HEK293 (cell line): ENCODE data around the gene LRRC7.

Experiments
- CTCF ChIA-PET: fragments of 350-600 bp; formaldehyde crosslinking; extraction: SDS; loops from one replicate; lab custom pipeline; 2021; ENCODE audit warnings: antibody characterized with exemption; lab: Yijun Ruan, JAX
- POLR2A ChIA-PET: fragments of 300-600 bp; formaldehyde crosslinking; extraction: SDS; loops from one replicate; lab custom pipeline; 2020; ENCODE audit warnings: antibody characterized with exemption, inconsistent platforms; lab: Yijun Ruan, JAX
- H3K27ac ChIP-seq: fragments of 200-500 bp; sonication (Bioruptor generic); 2 replicates; pipeline ENCODE4 v1.5.1; 2014; ENCODE audit warnings: low read depth, low read length, control low read depth, inconsistent platforms; ENCODE audit errors: extremely low read depth
- H3K36me3 ChIP-seq, 2 experiments: fragments of 200-500 bp in 1 of 2; sonication (Bioruptor generic) in 1 of 2; 1 replicate in 1 of 2; 2 replicates in 1 of 2; pipeline ENCODE4 v1.5.1; 2014 to 2017; ENCODE audit warnings: inconsistent platforms in 2 of 2, low read length in 2 of 2; ENCODE audit not compliant: control insufficient read depth in 2 of 2, insufficient read depth in 1 of 2
- H3K4me1 ChIP-seq: fragments of 200-500 bp; sonication (Bioruptor generic); 2 replicates; pipeline ENCODE4 v1.5.1; 2014; ENCODE audit warnings: mild to moderate bottlenecking, low read length, inconsistent platforms; ENCODE audit not compliant: control insufficient read depth, insufficient read depth
- H3K4me3 ChIP-seq: 2 replicates; pipeline ENCODE4 v1.5.1; 2011; ENCODE audit warnings: low read depth, mild to moderate bottlenecking, control low read depth, low read length, moderate library complexity
- H3K9me3 ChIP-seq: fragments of 200-500 bp; sonication (Bioruptor generic); 2 replicates; pipeline ENCODE4 v1.5.1; 2014; ENCODE audit warnings: low read depth, low read length, inconsistent platforms; ENCODE audit not compliant: control insufficient read depth, insufficient read depth
- BCL11B ChIP-seq: fragments of 450-650 bp; formaldehyde crosslinking; IDR thresholded peaks from 2 replicates; pipeline ENCODE4 v1.5.1; 2016; ENCODE audit warnings: low read depth, missing biosample characterization, missing genetic modification characterization
- GLI4 ChIP-seq: fragments of 450-650 bp; formaldehyde crosslinking; IDR thresholded peaks from 2 replicates; pipeline ENCODE4 v1.5.1; 2016; ENCODE audit warnings: missing biosample characterization, missing genetic modification characterization
- GLIS2 ChIP-seq: fragments of 450-650 bp; formaldehyde crosslinking; IDR thresholded peaks from 2 replicates; pipeline ENCODE4 v1.5.1; 2016; ENCODE audit warnings: missing biosample characterization, missing genetic modification characterization
- HOXD13 ChIP-seq: sonication (generic); formaldehyde crosslinking; IDR thresholded peaks from 2 replicates; pipeline ENCODE4 v1.8.0; 2022; ENCODE audit warnings: missing genetic modification reagents, borderline replicate concordance
- KLF1 ChIP-seq: fragments of 450-650 bp; formaldehyde crosslinking; IDR thresholded peaks from 2 replicates; pipeline ENCODE4 v1.5.1; 2016; ENCODE audit warnings: missing biosample characterization, missing genetic modification characterization
- MYNN ChIP-seq: fragments of 450-650 bp; formaldehyde crosslinking; IDR thresholded peaks from 2 replicates; pipeline ENCODE4 v1.5.1; 2016; ENCODE audit warnings: missing biosample characterization, missing genetic modification characterization, borderline replicate concordance
- OVOL3 ChIP-seq: fragments of 450-650 bp; formaldehyde crosslinking; IDR thresholded peaks from 2 replicates; pipeline ENCODE4 v1.5.1; 2016; ENCODE audit warnings: missing biosample characterization, missing genetic modification characterization
- PRDM1 ChIP-seq: fragments of 450-650 bp; formaldehyde crosslinking; IDR thresholded peaks from 2 replicates; pipeline ENCODE4; 2016; ENCODE audit warnings: missing biosample characterization, missing genetic modification characterization
- SALL2 ChIP-seq: fragments of 450-650 bp; formaldehyde crosslinking; IDR thresholded peaks from 2 replicates; pipeline ENCODE4 v1.5.0; 2017; ENCODE audit warnings: missing biosample characterization, mild to moderate bottlenecking, missing genetic modification characterization, borderline replicate concordance
- SCRT2 ChIP-seq: fragments of 450-650 bp; formaldehyde crosslinking; IDR thresholded peaks from 2 replicates; pipeline ENCODE4 v1.5.1; 2016; ENCODE audit warnings: missing biosample characterization, missing genetic modification characterization
- WT1 ChIP-seq: fragments of 450-650 bp; formaldehyde crosslinking; IDR thresholded peaks from 2 replicates; pipeline ENCODE4 v1.5.1; 2016; ENCODE audit warnings: missing biosample characterization, missing genetic modification characterization
- YY1 ChIP-seq: fragments of 450-650 bp; formaldehyde crosslinking; IDR thresholded peaks from 2 replicates; pipeline ENCODE4 v1.5.1; 2018; ENCODE audit warnings: missing biosample characterization, missing genetic modification characterization
- ZBTB20 ChIP-seq: fragments of 450-650 bp; formaldehyde crosslinking; IDR thresholded peaks from 2 replicates; pipeline ENCODE4 v1.5.1; 2016; ENCODE audit warnings: missing biosample characterization, missing genetic modification characterization
- ZFP3 ChIP-seq: fragments of 450-650 bp; formaldehyde crosslinking; IDR thresholded peaks from 2 replicates; pipeline ENCODE4 v1.5.1; 2016; ENCODE audit warnings: low read depth, missing biosample characterization, missing genetic modification characterization
- ZIC2 ChIP-seq: fragments of 450-650 bp; formaldehyde crosslinking; IDR thresholded peaks from 2 replicates; pipeline ENCODE4 v1.5.1; 2016; ENCODE audit warnings: missing biosample characterization, missing genetic modification characterization
- ZNF157 ChIP-seq: fragments of 450-650 bp; formaldehyde crosslinking; IDR thresholded peaks from 2 replicates; pipeline ENCODE4 v1.5.1; 2016; ENCODE audit warnings: missing biosample characterization, missing genetic modification characterization
- ZNF175 ChIP-seq: fragments of 450-650 bp; formaldehyde crosslinking; IDR thresholded peaks from 2 replicates; pipeline ENCODE4 v1.5.1; 2016; ENCODE audit warnings: missing biosample characterization, missing genetic modification characterization
- ZNF184 ChIP-seq: fragments of 450-650 bp; IDR thresholded peaks from 2 replicates; pipeline ENCODE4 v1.5.1; 2018; ENCODE audit warnings: missing biosample characterization, mild to moderate bottlenecking, missing genetic modification characterization
- ZNF404 ChIP-seq: fragments of 450-650 bp; formaldehyde crosslinking; IDR thresholded peaks from 2 replicates; pipeline ENCODE4 v1.5.1; 2017; ENCODE audit warnings: missing biosample characterization, missing genetic modification characterization
- ZNF433 ChIP-seq: fragments of 450-650 bp; formaldehyde crosslinking; IDR thresholded peaks from 2 replicates; pipeline ENCODE4 v1.5.1; 2016; ENCODE audit warnings: missing biosample characterization, missing genetic modification characterization, low read depth
- ZNF473 ChIP-seq: fragments of 450-650 bp; formaldehyde crosslinking; IDR thresholded peaks from 2 replicates; pipeline ENCODE4 v1.5.1; 2017; ENCODE audit warnings: missing biosample characterization, missing genetic modification characterization
- ZNF510 ChIP-seq: fragments of 450-650 bp; formaldehyde crosslinking; IDR thresholded peaks from 2 replicates; pipeline ENCODE4 v1.5.1; 2018; ENCODE audit warnings: mild to moderate bottlenecking, missing genetic modification characterization, missing biosample characterization; ENCODE audit not compliant: insufficient replicate concordance
- ZNF529 ChIP-seq: fragments of 450-650 bp; formaldehyde crosslinking; IDR thresholded peaks from 2 replicates; pipeline ENCODE4 v1.5.1; 2017; ENCODE audit warnings: missing genetic modification characterization, missing biosample characterization; ENCODE audit not compliant: insufficient replicate concordance
- ZNF571 ChIP-seq: fragments of 450-650 bp; formaldehyde crosslinking; IDR thresholded peaks from 2 replicates; pipeline ENCODE4 v1.5.0; 2017; ENCODE audit warnings: missing biosample characterization, missing genetic modification characterization
- ZNF610 ChIP-seq: fragments of 450-650 bp; formaldehyde crosslinking; IDR thresholded peaks from 2 replicates; pipeline ENCODE4 v1.5.1; 2016; ENCODE audit warnings: missing biosample characterization, missing genetic modification characterization, borderline replicate concordance
- ZNF626 ChIP-seq: fragments of 450-650 bp; sonication (Bioruptor Pico); formaldehyde crosslinking; IDR thresholded peaks from 2 replicates; pipeline ENCODE4 v1.5.1; 2018; ENCODE audit warnings: missing biosample characterization, missing genetic modification characterization, inconsistent platforms
- ZNF658 ChIP-seq: fragments of 450-650 bp; formaldehyde crosslinking; IDR thresholded peaks from 2 replicates; pipeline ENCODE4; 2016; ENCODE audit warnings: missing biosample characterization, missing genetic modification characterization
- ZNF76 ChIP-seq: fragments of 450-650 bp; formaldehyde crosslinking; IDR thresholded peaks from 2 replicates; pipeline ENCODE4; 2016; ENCODE audit warnings: low read depth, missing biosample characterization, missing genetic modification characterization, borderline replicate concordance
- ZNF768 ChIP-seq: fragments of 450-650 bp; formaldehyde crosslinking; IDR thresholded peaks from 2 replicates; pipeline ENCODE4 v1.5.1; 2018; ENCODE audit warnings: missing biosample characterization, mild to moderate bottlenecking, missing genetic modification characterization
- ZNF792 ChIP-seq: fragments of 450-650 bp; formaldehyde crosslinking; IDR thresholded peaks from 2 replicates; pipeline ENCODE4 v1.5.1; 2016; ENCODE audit warnings: missing biosample characterization, missing genetic modification characterization
- ZSCAN30 ChIP-seq: fragments of 450-650 bp; IDR thresholded peaks from 2 replicates; pipeline ENCODE4 v1.5.1; 2018; ENCODE audit warnings: missing biosample characterization, mild to moderate bottlenecking, missing genetic modification characterization, moderate library complexity
- ZXDB ChIP-seq: fragments of 450-650 bp; formaldehyde crosslinking; IDR thresholded peaks from 2 replicates; pipeline ENCODE4 v1.5.1; 2016; ENCODE audit warnings: missing biosample characterization, missing genetic modification characterization
- TF ChIP-seq, protein P1 (sequence below): fragments of 450-650 bp; formaldehyde crosslinking; IDR thresholded peaks from 2 replicates; pipeline ENCODE4 v1.5.1; 2017; ENCODE audit warnings: missing biosample characterization, missing genetic modification characterization
- TF ChIP-seq, protein P2 (sequence below): fragments of 450-650 bp; IDR thresholded peaks from 2 replicates; pipeline ENCODE4 v1.5.1; 2018; ENCODE audit warnings: missing biosample characterization, mild to moderate bottlenecking, missing genetic modification characterization
- TF ChIP-seq, protein P3 (sequence below): fragments of 450-650 bp; formaldehyde crosslinking; IDR thresholded peaks from 2 replicates; pipeline ENCODE4 v1.5.1; 2016; ENCODE audit warnings: missing biosample characterization, missing genetic modification characterization
- TF ChIP-seq, protein P4 (sequence below): fragments of 450-650 bp; formaldehyde crosslinking; IDR thresholded peaks from 2 replicates; pipeline ENCODE4 v1.5.1; 2016; ENCODE audit warnings: missing biosample characterization, missing genetic modification characterization

LRRC7 gene

DNA sequence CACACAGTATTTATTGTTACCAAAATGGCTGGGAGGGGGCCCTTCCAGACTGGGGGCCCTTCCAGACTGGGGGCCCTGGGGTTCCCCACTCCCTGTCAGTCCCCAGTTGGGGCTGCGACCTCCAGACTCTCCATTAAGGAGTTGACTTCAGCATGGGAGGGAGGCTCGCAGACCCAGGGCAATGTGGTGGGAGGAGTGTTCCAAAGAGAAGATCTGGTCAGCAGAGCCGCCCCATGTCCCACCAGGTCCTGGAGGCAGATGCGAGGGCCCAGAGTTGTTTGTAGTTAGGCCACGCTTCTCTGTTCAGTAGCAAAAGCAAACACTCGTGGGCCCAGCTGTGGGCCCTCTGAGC is 352.2 kb downstream of the LRRC7 start:
- Histone ChIP-seq H3K4me3 (no peak overlapping the region), H3K36me3 (no peaks in the 10 kb centered on the region), H3K4me1 (no peaks in the 10 kb centered on the region), H3K27ac (no peak overlapping the region), H3K9me3 (no peaks in the 10 kb centered on the region)
- no peak for TF ChIP-seq OVOL3 (tag by site-specific recombination)
- no peak for TF ChIP-seq ZNF626 (tag by site-specific recombination)
- no peak for TF ChIP-seq SCRT2 (tag by site-specific recombination)
- no peak for TF ChIP-seq ZNF433
- no peak for TF ChIP-seq ZNF792 (tag by site-specific recombination)
- no peak for TF ChIP-seq ZFP3
- no peak for TF ChIP-seq YY1 (tag by site-specific recombination)
- TF ChIP-seq ZNF184 (tag by site-specific recombination) = no peak
- no peak for TF ChIP-seq HOXD13 (CRISPR knock-in tag)
- TF ChIP-seq ZNF510 (tag by site-specific recombination) = no peak
- no peak for TF ChIP-seq BCL11B (tag by site-specific recombination)
- TF ChIP-seq, protein P1, sequence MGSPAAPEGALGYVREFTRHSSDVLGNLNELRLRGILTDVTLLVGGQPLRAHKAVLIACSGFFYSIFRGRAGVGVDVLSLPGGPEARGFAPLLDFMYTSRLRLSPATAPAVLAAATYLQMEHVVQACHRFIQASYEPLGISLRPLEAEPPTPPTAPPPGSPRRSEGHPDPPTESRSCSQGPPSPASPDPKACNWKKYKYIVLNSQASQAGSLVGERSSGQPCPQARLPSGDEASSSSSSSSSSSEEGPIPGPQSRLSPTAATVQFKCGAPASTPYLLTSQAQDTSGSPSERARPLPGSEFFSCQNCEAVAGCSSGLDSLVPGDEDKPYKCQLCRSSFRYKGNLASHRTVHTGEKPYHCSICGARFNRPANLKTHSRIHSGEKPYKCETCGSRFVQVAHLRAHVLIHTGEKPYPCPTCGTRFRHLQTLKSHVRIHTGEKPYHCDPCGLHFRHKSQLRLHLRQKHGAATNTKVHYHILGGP (tag by site-specific recombination) = no peak
- TF ChIP-seq ZXDB (tag by site-specific recombination) = no peak
- TF ChIP-seq ZIC2 = no peak
- CTCF ChIA-PET = no interaction called here
- POLR2A ChIA-PET = no interaction called here

DNA sequence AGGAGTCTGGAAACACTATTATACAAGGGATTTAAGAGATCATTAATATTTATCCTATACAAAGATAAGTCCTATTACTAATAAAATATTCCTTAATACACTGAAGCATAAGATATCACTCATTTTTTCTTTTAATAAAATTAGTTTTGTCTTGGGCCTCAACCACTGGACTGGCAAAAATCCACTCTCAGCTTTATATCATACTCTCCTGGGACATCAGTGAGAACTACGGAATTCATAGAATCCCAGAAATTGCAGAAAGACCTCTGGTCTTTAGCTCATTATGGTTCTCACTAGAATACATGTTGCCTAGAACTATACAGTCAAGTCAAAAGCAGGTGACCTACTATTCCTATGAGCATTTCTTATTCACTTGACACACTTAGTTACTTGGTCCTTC is 352.7 kb downstream of the LRRC7 start:
- CTCF ChIA-PET = no interaction called here

DNA sequence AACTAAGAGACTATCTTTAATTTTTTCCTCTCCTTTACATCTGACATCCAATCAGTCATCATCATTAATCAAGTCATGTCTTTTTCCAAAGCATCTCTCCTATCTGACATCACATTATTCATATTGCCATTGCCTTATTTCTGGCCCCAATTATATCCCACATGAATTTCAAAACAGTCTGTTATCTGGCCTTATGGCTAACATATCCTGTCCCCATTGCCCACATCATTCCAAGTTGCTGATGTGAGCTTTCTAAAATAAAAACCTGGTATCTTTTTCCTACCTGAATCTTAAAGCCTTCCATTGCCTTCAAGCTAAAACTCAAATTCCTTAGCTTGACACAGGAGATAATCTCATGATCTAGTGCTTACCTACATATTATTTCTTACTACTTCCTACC is 353.8 kb downstream of the LRRC7 start:
- H3K4me3 ChIP-seq = no peak overlapping the region
- H3K27ac ChIP-seq = no peak overlapping the region
- ChIA-PET POLR2A (no interaction called here), CTCF (interaction anchor here (0.7 kb wide), 1 partner anchor 1214 kb away, joined by 3 read pairs; no protein-coding TSS in a partner anchor)
- no peaks in the 10 kb centered on the region for H3K9me3 ChIP-seq
- no peaks in the 10 kb centered on the region for H3K4me1 ChIP-seq
- no peaks in the 10 kb centered on the region for H3K36me3 ChIP-seq
- TF ChIP-seq, protein P2, sequence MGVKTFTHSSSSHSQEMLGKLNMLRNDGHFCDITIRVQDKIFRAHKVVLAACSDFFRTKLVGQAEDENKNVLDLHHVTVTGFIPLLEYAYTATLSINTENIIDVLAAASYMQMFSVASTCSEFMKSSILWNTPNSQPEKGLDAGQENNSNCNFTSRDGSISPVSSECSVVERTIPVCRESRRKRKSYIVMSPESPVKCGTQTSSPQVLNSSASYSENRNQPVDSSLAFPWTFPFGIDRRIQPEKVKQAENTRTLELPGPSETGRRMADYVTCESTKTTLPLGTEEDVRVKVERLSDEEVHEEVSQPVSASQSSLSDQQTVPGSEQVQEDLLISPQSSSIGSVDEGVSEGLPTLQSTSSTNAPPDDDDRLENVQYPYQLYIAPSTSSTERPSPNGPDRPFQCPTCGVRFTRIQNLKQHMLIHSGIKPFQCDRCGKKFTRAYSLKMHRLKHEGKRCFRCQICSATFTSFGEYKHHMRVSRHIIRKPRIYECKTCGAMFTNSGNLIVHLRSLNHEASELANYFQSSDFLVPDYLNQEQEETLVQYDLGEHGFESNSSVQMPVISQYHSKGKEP (tag by site-specific recombination) = no peak
- TF ChIP-seq ZNF571 (no peak), ZBTB20 (tag by site-specific recombination) (no peak), ZNF76 (no peak), ZNF610 (tag by site-specific recombination) (no peak), ZNF658 (tag by site-specific recombination) (no peak), ZNF768 (tag by site-specific recombination) (no peak)
- TF ChIP-seq, protein P3, sequence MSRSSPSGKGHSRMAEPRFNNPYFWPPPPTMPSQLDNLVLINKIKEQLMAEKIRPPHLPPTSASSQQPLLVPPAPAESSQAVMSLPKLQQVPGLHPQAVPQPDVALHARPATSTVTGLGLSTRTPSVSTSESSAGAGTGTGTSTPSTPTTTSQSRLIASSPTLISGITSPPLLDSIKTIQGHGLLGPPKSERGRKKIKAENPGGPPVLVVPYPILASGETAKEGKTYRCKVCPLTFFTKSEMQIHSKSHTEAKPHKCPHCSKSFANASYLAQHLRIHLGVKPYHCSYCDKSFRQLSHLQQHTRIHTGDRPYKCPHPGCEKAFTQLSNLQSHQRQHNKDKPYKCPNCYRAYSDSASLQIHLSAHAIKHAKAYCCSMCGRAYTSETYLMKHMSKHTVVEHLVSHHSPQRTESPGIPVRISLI (tag by site-specific recombination) = no peak
- TF ChIP-seq, protein P4, sequence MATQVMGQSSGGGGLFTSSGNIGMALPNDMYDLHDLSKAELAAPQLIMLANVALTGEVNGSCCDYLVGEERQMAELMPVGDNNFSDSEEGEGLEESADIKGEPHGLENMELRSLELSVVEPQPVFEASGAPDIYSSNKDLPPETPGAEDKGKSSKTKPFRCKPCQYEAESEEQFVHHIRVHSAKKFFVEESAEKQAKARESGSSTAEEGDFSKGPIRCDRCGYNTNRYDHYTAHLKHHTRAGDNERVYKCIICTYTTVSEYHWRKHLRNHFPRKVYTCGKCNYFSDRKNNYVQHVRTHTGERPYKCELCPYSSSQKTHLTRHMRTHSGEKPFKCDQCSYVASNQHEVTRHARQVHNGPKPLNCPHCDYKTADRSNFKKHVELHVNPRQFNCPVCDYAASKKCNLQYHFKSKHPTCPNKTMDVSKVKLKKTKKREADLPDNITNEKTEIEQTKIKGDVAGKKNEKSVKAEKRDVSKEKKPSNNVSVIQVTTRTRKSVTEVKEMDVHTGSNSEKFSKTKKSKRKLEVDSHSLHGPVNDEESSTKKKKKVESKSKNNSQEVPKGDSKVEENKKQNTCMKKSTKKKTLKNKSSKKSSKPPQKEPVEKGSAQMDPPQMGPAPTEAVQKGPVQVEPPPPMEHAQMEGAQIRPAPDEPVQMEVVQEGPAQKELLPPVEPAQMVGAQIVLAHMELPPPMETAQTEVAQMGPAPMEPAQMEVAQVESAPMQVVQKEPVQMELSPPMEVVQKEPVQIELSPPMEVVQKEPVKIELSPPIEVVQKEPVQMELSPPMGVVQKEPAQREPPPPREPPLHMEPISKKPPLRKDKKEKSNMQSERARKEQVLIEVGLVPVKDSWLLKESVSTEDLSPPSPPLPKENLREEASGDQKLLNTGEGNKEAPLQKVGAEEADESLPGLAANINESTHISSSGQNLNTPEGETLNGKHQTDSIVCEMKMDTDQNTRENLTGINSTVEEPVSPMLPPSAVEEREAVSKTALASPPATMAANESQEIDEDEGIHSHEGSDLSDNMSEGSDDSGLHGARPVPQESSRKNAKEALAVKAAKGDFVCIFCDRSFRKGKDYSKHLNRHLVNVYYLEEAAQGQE (tag by site-specific recombination) = no peak

More for the DNA sequence above, 352.7 kb downstream of the LRRC7 start:
- no peak overlapping the region for H3K27ac ChIP-seq
- no peaks in the 10 kb centered on the region for H3K36me3 ChIP-seq
- H3K4me3 ChIP-seq = no peak overlapping the region
- no peaks in the 10 kb centered on the region for H3K9me3 ChIP-seq
- TF ChIP-seq ZNF792 (tag by site-specific recombination) (no peak), ZNF175 (tag by site-specific recombination) (no peak), SALL2 (tag by site-specific recombination) (no peak), MYNN (tag by site-specific recombination) (no peak), ZNF433 (no peak), ZSCAN30 (tag by site-specific recombination) (no peak), WT1 (tag by site-specific recombination) (no peak), GLIS2 (tag by site-specific recombination) (no peak), ZNF473 (tag by site-specific recombination) (no peak), ZNF529 (no peak), ZNF404 (tag by site-specific recombination) (no peak), KLF1 (tag by site-specific recombination) (no peak), PRDM1 (tag by site-specific recombination) (no peak), GLI4 (no peak), ZNF510 (tag by site-specific recombination) (no peak), ZNF157 (no peak)
- no peaks in the 10 kb centered on the region for H3K4me1 ChIP-seq
- POLR2A ChIA-PET = no interaction called here
